ENCODE data around the gene IFT88. TPM values are rescaled to one million over a fixed set of nuclear protein-coding genes. Genes with fewer than 3 reads are reported as not detected.

Gene IFT88
- total and polyA plus RNA-seq, 4 donors: 7.1 to 18.7 (median 10.5) TPM

DNA sequence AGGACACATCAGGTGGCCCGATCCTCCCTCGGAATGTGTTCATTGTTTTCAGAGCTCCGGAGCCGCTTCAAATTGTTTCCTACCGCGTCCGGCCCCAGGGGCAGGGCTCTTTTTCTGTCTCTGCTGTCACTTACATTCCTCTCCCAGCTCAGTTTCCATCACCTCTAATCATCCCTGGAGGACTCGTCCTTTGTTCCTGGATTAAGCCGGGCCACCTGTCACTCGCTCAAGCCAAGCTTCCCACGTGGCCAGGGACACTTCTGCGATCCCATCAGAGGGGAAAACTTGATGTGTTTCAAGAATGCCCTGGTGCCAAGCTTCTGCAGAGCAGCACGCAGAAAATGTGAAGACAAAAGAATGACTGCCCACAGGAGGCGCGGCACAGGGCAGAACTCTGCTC, 150.0 kb downstream of the IFT88 start:
- Histone ChIP-seq H3K9me3 (ENCODE audit: control insufficient read depth in 4 of 4, low read length in 3 of 4) (no peaks in the 10 kb centered on the region), H3K27me3 (ENCODE audit: control insufficient read depth in 4 of 4, insufficient read depth in 4 of 4, low read length in 3 of 4) (peaks cover 0 to 5% (median 0%) of the 10 kb centered on the region in 4 donors), H3K9ac (ENCODE audit: low read depth in 1 of 2, low read length in 2 of 2) (no peak overlapping the region), H3K27ac (ENCODE audit: low read depth in 1 of 2, low read length in 2 of 2) (no peak overlapping the region), H3K4me1 (ENCODE audit: control insufficient read depth in 4 of 4, insufficient read depth in 4 of 4, low read length in 3 of 4) (peaks cover 3 to 13% (median 7%) of the 10 kb centered on the region in 4 donors), H3K4me3 (ENCODE audit: low read depth in 1 of 3, low read length in 3 of 3) (no peak overlapping the region), H3K36me3 (ENCODE audit: control insufficient read depth in 4 of 4, insufficient read depth in 3 of 4, low read depth in 1 of 4, low read length in 3 of 4) (no peaks in the 10 kb centered on the region)
- WGBS: 75% methylated on average over 15 of the region's 15 CpGs
- no peak for DNase-seq (ENCODE audit: low spot score)
- TF ChIP-seq HNF4G (IDR thresholded peaks at IDR 0.05): no peak
- no peak for TF ChIP-seq EGR1 (IDR thresholded peaks at IDR 0.05; ENCODE audit: low read depth in 2 of 2)
- no peak for TF ChIP-seq TAF1 (conservative IDR thresholded peaks at IDR 0.05)
- TF ChIP-seq, protein P1, sequence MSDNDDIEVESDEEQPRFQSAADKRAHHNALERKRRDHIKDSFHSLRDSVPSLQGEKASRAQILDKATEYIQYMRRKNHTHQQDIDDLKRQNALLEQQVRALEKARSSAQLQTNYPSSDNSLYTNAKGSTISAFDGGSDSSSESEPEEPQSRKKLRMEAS (IDR thresholded peaks at IDR 0.05): no peak
- TF ChIP-seq RAD21 (IDR thresholded peaks at IDR 0.05): no peak
- no peak for TF ChIP-seq SP1 (IDR thresholded peaks at IDR 0.05)
- TF ChIP-seq NR2F2 (IDR thresholded peaks at IDR 0.05): no peak
- TF ChIP-seq, protein P2, sequence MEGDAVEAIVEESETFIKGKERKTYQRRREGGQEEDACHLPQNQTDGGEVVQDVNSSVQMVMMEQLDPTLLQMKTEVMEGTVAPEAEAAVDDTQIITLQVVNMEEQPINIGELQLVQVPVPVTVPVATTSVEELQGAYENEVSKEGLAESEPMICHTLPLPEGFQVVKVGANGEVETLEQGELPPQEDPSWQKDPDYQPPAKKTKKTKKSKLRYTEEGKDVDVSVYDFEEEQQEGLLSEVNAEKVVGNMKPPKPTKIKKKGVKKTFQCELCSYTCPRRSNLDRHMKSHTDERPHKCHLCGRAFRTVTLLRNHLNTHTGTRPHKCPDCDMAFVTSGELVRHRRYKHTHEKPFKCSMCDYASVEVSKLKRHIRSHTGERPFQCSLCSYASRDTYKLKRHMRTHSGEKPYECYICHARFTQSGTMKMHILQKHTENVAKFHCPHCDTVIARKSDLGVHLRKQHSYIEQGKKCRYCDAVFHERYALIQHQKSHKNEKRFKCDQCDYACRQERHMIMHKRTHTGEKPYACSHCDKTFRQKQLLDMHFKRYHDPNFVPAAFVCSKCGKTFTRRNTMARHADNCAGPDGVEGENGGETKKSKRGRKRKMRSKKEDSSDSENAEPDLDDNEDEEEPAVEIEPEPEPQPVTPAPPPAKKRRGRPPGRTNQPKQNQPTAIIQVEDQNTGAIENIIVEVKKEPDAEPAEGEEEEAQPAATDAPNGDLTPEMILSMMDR (IDR thresholded peaks at IDR 0.05; ENCODE audit: low read depth, low read length, missing input control): no peak
- TF ChIP-seq, protein P3, sequence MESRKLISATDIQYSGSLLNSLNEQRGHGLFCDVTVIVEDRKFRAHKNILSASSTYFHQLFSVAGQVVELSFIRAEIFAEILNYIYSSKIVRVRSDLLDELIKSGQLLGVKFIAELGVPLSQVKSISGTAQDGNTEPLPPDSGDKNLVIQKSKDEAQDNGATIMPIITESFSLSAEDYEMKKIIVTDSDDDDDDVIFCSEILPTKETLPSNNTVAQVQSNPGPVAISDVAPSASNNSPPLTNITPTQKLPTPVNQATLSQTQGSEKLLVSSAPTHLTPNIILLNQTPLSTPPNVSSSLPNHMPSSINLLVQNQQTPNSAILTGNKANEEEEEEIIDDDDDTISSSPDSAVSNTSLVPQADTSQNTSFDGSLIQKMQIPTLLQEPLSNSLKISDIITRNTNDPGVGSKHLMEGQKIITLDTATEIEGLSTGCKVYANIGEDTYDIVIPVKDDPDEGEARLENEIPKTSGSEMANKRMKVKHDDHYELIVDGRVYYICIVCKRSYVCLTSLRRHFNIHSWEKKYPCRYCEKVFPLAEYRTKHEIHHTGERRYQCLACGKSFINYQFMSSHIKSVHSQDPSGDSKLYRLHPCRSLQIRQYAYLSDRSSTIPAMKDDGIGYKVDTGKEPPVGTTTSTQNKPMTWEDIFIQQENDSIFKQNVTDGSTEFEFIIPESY (IDR thresholded peaks at IDR 0.05): no peak
- no peak for TF ChIP-seq RXRA (IDR thresholded peaks at IDR 0.05)
- TF ChIP-seq, protein P4, sequence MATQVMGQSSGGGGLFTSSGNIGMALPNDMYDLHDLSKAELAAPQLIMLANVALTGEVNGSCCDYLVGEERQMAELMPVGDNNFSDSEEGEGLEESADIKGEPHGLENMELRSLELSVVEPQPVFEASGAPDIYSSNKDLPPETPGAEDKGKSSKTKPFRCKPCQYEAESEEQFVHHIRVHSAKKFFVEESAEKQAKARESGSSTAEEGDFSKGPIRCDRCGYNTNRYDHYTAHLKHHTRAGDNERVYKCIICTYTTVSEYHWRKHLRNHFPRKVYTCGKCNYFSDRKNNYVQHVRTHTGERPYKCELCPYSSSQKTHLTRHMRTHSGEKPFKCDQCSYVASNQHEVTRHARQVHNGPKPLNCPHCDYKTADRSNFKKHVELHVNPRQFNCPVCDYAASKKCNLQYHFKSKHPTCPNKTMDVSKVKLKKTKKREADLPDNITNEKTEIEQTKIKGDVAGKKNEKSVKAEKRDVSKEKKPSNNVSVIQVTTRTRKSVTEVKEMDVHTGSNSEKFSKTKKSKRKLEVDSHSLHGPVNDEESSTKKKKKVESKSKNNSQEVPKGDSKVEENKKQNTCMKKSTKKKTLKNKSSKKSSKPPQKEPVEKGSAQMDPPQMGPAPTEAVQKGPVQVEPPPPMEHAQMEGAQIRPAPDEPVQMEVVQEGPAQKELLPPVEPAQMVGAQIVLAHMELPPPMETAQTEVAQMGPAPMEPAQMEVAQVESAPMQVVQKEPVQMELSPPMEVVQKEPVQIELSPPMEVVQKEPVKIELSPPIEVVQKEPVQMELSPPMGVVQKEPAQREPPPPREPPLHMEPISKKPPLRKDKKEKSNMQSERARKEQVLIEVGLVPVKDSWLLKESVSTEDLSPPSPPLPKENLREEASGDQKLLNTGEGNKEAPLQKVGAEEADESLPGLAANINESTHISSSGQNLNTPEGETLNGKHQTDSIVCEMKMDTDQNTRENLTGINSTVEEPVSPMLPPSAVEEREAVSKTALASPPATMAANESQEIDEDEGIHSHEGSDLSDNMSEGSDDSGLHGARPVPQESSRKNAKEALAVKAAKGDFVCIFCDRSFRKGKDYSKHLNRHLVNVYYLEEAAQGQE (IDR thresholded peaks at IDR 0.05): no peak
- no peak for TF ChIP-seq GABPA (IDR thresholded peaks at IDR 0.05 in 1 of 2, conservative IDR thresholded peaks at IDR 0.05 in 1 of 2)
- no peak for TF ChIP-seq FOXA1 (IDR thresholded peaks at IDR 0.05)
- TF ChIP-seq HNF4A (conservative IDR thresholded peaks at IDR 0.05): no peak
- TF ChIP-seq FOXA2 (IDR thresholded peaks at IDR 0.05): no peak
- TF ChIP-seq, protein P5, sequence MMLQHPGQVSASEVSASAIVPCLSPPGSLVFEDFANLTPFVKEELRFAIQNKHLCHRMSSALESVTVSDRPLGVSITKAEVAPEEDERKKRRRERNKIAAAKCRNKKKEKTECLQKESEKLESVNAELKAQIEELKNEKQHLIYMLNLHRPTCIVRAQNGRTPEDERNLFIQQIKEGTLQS (IDR thresholded peaks at IDR 0.05): no peak
- no peak for TF ChIP-seq YY1 (IDR thresholded peaks at IDR 0.05)
- no peak for TF ChIP-seq JUND (IDR thresholded peaks at IDR 0.05)

All from liver (tissue), 9 donors.